Progenitor cell of endocrine pancreas (in vitro differentiated cells): Measurements from ENCODE around the gene MTHFD1L. TPM values are rescaled to one million over a fixed set of nuclear protein-coding genes. Genes with fewer than 3 reads are reported as not detected.

Source experiments
- DNase-seq: peaks from one replicate; pipeline ENCODE4 v3.0.0; 2021; ENCODE audit warnings: low spot score; ENCODE audit not compliant: unreplicated experiment
- H3K27ac Mint-ChIP-seq: 2 replicates; pipeline ENCODE4 v1.8.0; 2021; ENCODE audit warnings: mild to moderate bottlenecking, moderate library complexity, mixed read lengths
- H3K27me3 Mint-ChIP-seq: 2 replicates; pipeline ENCODE4 v1.8.0; 2021; ENCODE audit warnings: mixed read lengths
- H3K36me3 Mint-ChIP-seq: 2 replicates; pipeline ENCODE4 v1.8.0; 2022; ENCODE audit warnings: mixed read lengths; ENCODE audit not compliant: insufficient read depth
- H3K4me1 Mint-ChIP-seq: 2 replicates; pipeline ENCODE4 v1.8.0; 2021; ENCODE audit warnings: low read depth, mixed read lengths
- H3K4me3 Mint-ChIP-seq: 2 replicates; pipeline ENCODE4 v1.8.0; 2021; ENCODE audit warnings: low read depth, mild to moderate bottlenecking, moderate library complexity, mixed read lengths
- H3K9me3 Mint-ChIP-seq: 2 replicates; pipeline ENCODE4 v1.8.0; 2021; ENCODE audit warnings: low read depth, mixed read lengths
- total RNA-seq: library from RNA; stranded (reverse); gene quantifications from 2 replicates; pipeline ENCODE4 v1.2.1, GENCODE V29; 2021
- TF ChIP-seq, protein P1 (sequence below): fragments of 200-600 bp; sonication (generic); IDR thresholded peaks from one replicate; pipeline ENCODE4 v1.5.0; 2021; ENCODE audit warnings: antibody characterized with exemption, mild to moderate bottlenecking; ENCODE audit not compliant: unreplicated experiment

MTHFD1L gene
- total RNA-seq, 1 donor from 2014 or later: 37.4 TPM

DNA sequence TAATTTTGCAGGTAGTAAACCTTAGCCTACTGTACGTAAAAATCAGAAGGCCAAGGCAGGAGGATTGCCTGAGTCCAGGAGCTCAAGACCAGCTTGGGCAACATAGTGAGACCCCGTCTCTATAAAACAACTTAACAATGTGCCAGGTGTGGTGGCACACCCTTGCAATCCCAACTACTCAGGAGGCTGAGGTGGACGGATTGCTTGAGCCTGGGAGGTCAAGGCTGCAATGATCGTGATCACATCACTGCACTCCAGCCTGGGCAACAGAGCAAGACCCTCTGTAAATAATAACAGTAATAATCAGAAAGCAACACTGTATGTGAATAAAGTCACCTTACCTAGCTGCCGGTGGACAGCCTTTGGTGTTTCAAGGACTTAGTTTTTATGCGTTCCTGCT is 48.9 kb downstream of the MTHFD1L start:
- peaks cover 11% of the 10 kb centered on the region for H3K36me3 Mint-ChIP-seq
- H3K27me3 Mint-ChIP-seq: no peaks in the 10 kb centered on the region
- TF ChIP-seq, protein P1, sequence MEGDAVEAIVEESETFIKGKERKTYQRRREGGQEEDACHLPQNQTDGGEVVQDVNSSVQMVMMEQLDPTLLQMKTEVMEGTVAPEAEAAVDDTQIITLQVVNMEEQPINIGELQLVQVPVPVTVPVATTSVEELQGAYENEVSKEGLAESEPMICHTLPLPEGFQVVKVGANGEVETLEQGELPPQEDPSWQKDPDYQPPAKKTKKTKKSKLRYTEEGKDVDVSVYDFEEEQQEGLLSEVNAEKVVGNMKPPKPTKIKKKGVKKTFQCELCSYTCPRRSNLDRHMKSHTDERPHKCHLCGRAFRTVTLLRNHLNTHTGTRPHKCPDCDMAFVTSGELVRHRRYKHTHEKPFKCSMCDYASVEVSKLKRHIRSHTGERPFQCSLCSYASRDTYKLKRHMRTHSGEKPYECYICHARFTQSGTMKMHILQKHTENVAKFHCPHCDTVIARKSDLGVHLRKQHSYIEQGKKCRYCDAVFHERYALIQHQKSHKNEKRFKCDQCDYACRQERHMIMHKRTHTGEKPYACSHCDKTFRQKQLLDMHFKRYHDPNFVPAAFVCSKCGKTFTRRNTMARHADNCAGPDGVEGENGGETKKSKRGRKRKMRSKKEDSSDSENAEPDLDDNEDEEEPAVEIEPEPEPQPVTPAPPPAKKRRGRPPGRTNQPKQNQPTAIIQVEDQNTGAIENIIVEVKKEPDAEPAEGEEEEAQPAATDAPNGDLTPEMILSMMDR: no peak
- no peak overlapping the region for H3K4me3 Mint-ChIP-seq
- DNase-seq: no peak
- H3K9me3 Mint-ChIP-seq: no peaks in the 10 kb centered on the region
- no peaks in the 10 kb centered on the region for H3K4me1 Mint-ChIP-seq
- no peak overlapping the region for H3K27ac Mint-ChIP-seq

DNA sequence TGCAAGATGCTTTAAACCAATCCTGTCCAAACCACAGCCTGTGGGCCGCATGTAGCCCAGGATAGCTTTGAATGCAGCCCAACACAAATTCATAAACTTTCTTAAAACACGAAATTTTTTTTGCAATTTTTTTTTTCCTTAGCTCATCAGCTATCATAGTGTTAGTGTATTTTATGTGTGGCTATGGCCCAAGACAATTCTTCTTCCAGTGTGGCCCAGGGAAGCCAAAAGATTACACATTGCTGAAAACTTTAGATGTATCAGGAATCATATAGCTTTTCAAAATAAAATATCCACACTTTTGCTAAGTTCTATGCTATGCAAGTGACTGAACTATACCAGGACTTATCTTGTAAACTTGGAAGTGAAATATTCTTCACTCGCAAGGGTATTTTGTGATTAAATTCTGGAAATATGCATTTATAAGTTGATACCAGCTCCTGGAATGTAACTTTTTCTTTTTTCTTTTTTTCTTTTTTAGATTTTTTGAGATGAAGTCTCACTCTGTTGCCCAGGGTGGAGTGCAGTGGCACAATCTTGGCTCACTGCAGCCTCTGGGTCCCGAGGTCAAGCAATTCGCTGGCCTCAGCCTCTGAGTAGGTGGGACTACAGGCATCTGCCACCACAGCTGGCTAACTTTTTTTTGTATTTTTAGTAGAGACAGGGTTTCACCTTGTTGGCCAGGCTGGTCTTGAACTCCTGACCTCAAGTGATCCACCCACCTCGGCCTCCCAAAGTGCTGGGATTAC is 49.8 kb downstream of the MTHFD1L start:
- no peaks in the 10 kb centered on the region for H3K4me1 Mint-ChIP-seq
- TF ChIP-seq, protein P1: no peak

DNA sequence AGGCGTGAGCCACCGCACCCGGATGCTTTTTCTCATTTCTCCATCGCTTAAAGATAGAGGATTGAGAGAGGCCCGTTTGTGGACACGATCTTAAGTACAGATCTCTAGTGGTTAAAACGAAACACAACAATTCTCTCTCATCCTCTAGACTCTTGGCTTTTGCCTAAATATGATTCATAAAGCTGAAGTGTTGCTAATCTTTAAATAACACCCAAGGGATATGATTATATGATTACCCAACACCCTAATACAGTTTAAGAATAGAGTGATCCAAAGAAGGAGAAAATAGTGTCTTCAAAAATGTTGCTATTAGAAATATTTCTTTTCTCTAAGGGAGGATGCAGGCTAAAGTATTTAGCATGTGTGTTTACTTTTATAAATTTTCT is 50.4 kb downstream of the MTHFD1L start:
- no peaks in the 10 kb centered on the region for H3K4me1 Mint-ChIP-seq
- H3K27me3 Mint-ChIP-seq: no peaks in the 10 kb centered on the region
- H3K27ac Mint-ChIP-seq: no peak overlapping the region
- peaks cover 12% of the 10 kb centered on the region for H3K36me3 Mint-ChIP-seq
- no peaks in the 10 kb centered on the region for H3K9me3 Mint-ChIP-seq
- TF ChIP-seq, protein P1: no peak
- no peak overlapping the region for H3K4me3 Mint-ChIP-seq
- no peak for DNase-seq

More for the DNA sequence above, 49.8 kb downstream of the MTHFD1L start:
- DNase-seq: no peak
- no peaks in the 10 kb centered on the region for H3K9me3 Mint-ChIP-seq
- H3K27ac Mint-ChIP-seq: no peak overlapping the region
- H3K4me3 Mint-ChIP-seq: no peak overlapping the region
- peaks cover 12% of the 10 kb centered on the region for H3K36me3 Mint-ChIP-seq
- no peaks in the 10 kb centered on the region for H3K27me3 Mint-ChIP-seq

DNA sequence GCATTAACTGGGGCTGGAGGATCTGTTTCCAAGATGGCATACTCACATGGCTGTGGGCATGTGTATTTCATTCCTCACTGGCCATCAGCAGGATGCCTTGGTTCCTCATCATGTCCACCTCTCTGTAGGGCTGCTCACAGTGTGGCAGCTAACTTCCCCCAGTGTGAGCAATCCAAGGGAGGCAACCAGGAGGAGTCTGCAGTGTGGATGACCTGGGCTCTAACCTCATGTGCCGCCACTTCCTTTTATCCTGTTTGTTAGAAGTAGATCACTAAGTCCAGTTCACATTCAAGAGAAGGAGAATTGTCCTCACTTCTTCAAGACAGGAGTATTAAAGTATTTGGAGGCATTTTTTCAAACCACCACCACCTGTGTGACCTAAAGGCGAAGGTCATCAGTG is 54.4 kb downstream of the MTHFD1L start:
- Mint-ChIP-seq H3K27me3 (no peaks in the 10 kb centered on the region), H3K4me3 (no peak overlapping the region), H3K9me3 (no peaks in the 10 kb centered on the region), H3K27ac (no peak overlapping the region), H3K36me3 (peaks cover 7% of the 10 kb centered on the region), H3K4me1 (no peaks in the 10 kb centered on the region)
- DNase-seq: no peak
- TF ChIP-seq, protein P1: no peak

DNA sequence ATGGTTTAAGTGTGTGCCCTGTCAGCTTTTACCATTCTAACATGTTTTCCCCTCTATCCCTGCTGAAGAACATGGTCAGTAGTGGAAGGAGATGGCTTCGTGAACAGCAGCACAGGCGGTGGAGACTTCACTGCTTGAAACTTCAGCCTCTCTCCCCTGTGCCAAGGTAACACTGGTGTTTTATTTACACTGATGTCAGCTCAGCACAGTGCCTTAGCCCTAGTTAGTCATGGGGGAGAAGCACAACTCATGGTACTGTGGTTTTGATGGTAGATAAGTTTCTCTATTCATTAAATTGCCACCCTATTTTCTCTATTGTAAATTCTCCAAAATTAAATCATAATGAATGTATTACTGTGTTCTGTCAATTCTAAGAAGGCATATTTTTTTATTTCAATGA is 56.6 kb downstream of the MTHFD1L start:
- TF ChIP-seq, protein P1: no peak
- Mint-ChIP-seq H3K27ac (no peak overlapping the region), H3K4me1 (peaks cover 3% of the 10 kb centered on the region), H3K4me3 (no peak overlapping the region), H3K27me3 (no peaks in the 10 kb centered on the region), H3K9me3 (no peaks in the 10 kb centered on the region), H3K36me3 (peaks cover 7% of the 10 kb centered on the region)
- DNase-seq: no peak
